Neutrophil (primary cell): ENCODE measurements around the gene OR4C3.
"Not testable (repeated sequence)": the region's sequence is repeated elsewhere in the genome, so short reads cannot be mapped to it uniquely, and the experiment has no call there.

Experiments used
- H3K27ac ChIP-seq: fragments of 200-600 bp; sonication (generic); 2 replicates; pipeline ENCODE4 v1.5.1; 2016; ENCODE audit warnings: mild to moderate bottlenecking, moderate library complexity
- H3K27me3 ChIP-seq: fragments of 200-600 bp; sonication (generic); 2 replicates; pipeline ENCODE4 v1.6.0; 2016; ENCODE audit warnings: mild to moderate bottlenecking
- H3K36me3 ChIP-seq: fragments of 200-600 bp; sonication (generic); 2 replicates; pipeline ENCODE4 v1.5.1; 2017
- H3K4me1 ChIP-seq, 2 experiments: fragments of 200-600 bp in 1 of 2; sonication (generic) in 1 of 2; 1 replicate in 1 of 2; 2 replicates in 1 of 2; pipeline versions ENCODE4 v1.5.1 to v1.6.1; 2013 to 2016; ENCODE audit warnings: low read depth in 1 of 2, low read length in 1 of 2, mild to moderate bottlenecking in 1 of 2, moderate library complexity in 1 of 2; ENCODE audit not compliant: control insufficient read depth in 1 of 2, insufficient read depth in 1 of 2
- H3K4me3 ChIP-seq, 2 experiments: fragments of 200-600 bp in 1 of 2; sonication (generic) in 1 of 2; 1 replicate in 1 of 2; 2 replicates in 1 of 2; pipeline ENCODE4 v1.5.1; 2013 to 2016; ENCODE audit warnings: low read depth in 1 of 2, low read length in 1 of 2, mild to moderate bottlenecking in 1 of 2, moderate library complexity in 1 of 2
- H3K9me3 ChIP-seq: fragments of 200-600 bp; sonication (generic); 2 replicates; pipeline ENCODE4 v1.5.1; 2016
- TF ChIP-seq, protein P1 (sequence below): fragments of 200-600 bp; sonication (generic); IDR thresholded peaks from 2 replicates; pipeline ENCODE4 v1.5.1; 2016; ENCODE audit warnings: antibody characterized with exemption

OR4C3 gene

DNA sequence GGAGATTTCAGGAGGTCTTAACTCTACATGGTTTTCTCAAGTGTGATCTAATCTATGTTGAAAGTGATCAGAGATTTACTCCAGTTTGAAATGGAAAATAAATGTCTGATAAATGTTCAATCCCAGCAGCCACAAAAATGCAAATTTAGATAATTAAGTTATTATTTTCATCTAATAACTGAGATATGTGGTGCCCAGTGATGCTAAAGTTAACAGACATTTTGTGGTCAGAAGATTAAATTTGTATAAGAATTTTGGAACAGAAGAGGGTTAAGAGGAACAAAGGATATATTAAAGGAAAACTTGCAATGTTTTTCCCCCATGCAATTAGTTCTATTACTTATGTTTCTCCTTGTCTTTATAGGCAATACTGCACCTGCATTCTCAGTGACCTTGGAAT, at the start of gene OR4C3:
TSS of gene OR4C3 (plus strand) at position 301 of the 400 bp plus-strand sequence. CDS start 102 bp downstream, outside the sequence.
- H3K4me1 ChIP-seq, H3K4me3 ChIP-seq, H3K9me3 ChIP-seq, H3K27me3 ChIP-seq, H3K36me3 ChIP-seq, H3K27ac ChIP-seq: not testable (repeated sequence)

GRCh38 chr11:48305923-48306322, 18.8 kb upstream of the OR4C3 start, which contains the start of gene OR4S1:
OR4S1 (plus strand) TSS chr11:48306223; CDS start chr11:48306223, 0 bp downstream.
- Histone ChIP-seq H3K27ac (no peak within 1 kb of the TSS), H3K4me3 (no peak within 1 kb of the TSS), H3K36me3 (no peaks in the 10 kb centered on the region), H3K4me1 (no peaks in the 10 kb centered on the region), H3K27me3 (no peaks in the 10 kb centered on the region), H3K9me3 (no peaks in the 10 kb centered on the region)
- TF ChIP-seq, protein P1, sequence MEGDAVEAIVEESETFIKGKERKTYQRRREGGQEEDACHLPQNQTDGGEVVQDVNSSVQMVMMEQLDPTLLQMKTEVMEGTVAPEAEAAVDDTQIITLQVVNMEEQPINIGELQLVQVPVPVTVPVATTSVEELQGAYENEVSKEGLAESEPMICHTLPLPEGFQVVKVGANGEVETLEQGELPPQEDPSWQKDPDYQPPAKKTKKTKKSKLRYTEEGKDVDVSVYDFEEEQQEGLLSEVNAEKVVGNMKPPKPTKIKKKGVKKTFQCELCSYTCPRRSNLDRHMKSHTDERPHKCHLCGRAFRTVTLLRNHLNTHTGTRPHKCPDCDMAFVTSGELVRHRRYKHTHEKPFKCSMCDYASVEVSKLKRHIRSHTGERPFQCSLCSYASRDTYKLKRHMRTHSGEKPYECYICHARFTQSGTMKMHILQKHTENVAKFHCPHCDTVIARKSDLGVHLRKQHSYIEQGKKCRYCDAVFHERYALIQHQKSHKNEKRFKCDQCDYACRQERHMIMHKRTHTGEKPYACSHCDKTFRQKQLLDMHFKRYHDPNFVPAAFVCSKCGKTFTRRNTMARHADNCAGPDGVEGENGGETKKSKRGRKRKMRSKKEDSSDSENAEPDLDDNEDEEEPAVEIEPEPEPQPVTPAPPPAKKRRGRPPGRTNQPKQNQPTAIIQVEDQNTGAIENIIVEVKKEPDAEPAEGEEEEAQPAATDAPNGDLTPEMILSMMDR: no peak

GRCh38 chr11:48307760-48308386, 16.8 kb upstream of the OR4C3 start:
- no peaks in the 10 kb centered on the region for H3K4me1 ChIP-seq

GRCh38 chr11:48313590-48313989, 11.1 kb upstream of the OR4C3 start:
- H3K27me3 ChIP-seq, H3K27ac ChIP-seq, H3K4me1 ChIP-seq, H3K36me3 ChIP-seq, H3K4me3 ChIP-seq, H3K9me3 ChIP-seq: not testable (repeated sequence)

More at GRCh38 chr11:48307760-48308386, 16.8 kb upstream of the OR4C3 start:
- Histone ChIP-seq H3K27ac (no peak overlapping the region), H3K9me3 (no peaks in the 10 kb centered on the region), H3K27me3 (no peaks in the 10 kb centered on the region), H3K4me3 (no peak overlapping the region), H3K36me3 (no peaks in the 10 kb centered on the region)
- TF ChIP-seq, protein P1: peak; percentile 37

GRCh38 chr11:48319813-48320212, 4.9 kb upstream of the OR4C3 start:
- not testable (repeated sequence) for H3K4me3 ChIP-seq, H3K27ac ChIP-seq, H3K9me3 ChIP-seq, H3K36me3 ChIP-seq, H3K4me1 ChIP-seq, H3K27me3 ChIP-seq

GRCh38 chr11:48341466-48341865, 16.7 kb downstream of the OR4C3 start:
- Histone ChIP-seq H3K4me3 (no peak overlapping the region), H3K27me3 (no peaks in the 10 kb centered on the region), H3K4me1 (no peaks in the 10 kb centered on the region), H3K9me3 (no peaks in the 10 kb centered on the region), H3K36me3 (no peaks in the 10 kb centered on the region), H3K27ac (no peak overlapping the region)
- TF ChIP-seq, protein P1: no peak

- not testable (repeated sequence) for H3K36me3 ChIP-seq, H3K27me3 ChIP-seq, H3K4me1 ChIP-seq, H3K9me3 ChIP-seq, H3K27ac ChIP-seq, H3K4me3 ChIP-seq
These were observed 17.8 kb downstream of the OR4C3 start for GRCh38 chr11:48342505-48342904.

- H3K27ac ChIP-seq, H3K36me3 ChIP-seq, H3K4me3 ChIP-seq: not testable (repeated sequence)
These were observed 21.6 kb downstream of the OR4C3 start for GRCh38 chr11:48346286-48346685.

More at GRCh38 chr11:48346286-48346685, 21.6 kb downstream of the OR4C3 start:
- H3K27me3 ChIP-seq, H3K4me1 ChIP-seq, H3K9me3 ChIP-seq: not testable (repeated sequence)
